Measurements from ENCODE around the gene STIM2. TPM values are rescaled to one million over a fixed set of nuclear protein-coding genes. Genes with fewer than 3 reads are reported as not detected.

STIM2 gene
- polyA plus RNA-seq, 3 donors, result 8.6 to 16.5 (median 8.8) TPM

- intact Hi-C loops (cut with micrococcal nuclease), result no loop called here
- H3K27me3 ChIP-seq (ENCODE audit: control insufficient read depth in 2 of 2, insufficient read depth in 2 of 2, low read length in 2 of 2), result no peaks in the 10 kb centered on the region
- Mint-ChIP-seq H3K4me3 (no peak overlapping the region), H3K9me3 (peaks cover 0 to 7% (median 3%) of the 10 kb centered on the region in 7 donors), H3K36me3 (peaks cover 0 to 1% of the 10 kb centered on the region in 2 donors), H3K27me3 (ENCODE audit: low read depth in 3 of 3) (peaks cover 0 to 4% (median 3%) of the 10 kb centered on the region in 3 donors), H3K4me1 (peaks cover 17% of the 10 kb centered on the region), H3K27ac (no peak overlapping the region)
- H3K4me3 ChIP-seq (replicated peaks in 1 of 3; ENCODE audit: low read depth in 2 of 3, low read length in 3 of 3), result no peak overlapping the region
- DNase-seq, result no peak
- WGBS (ENCODE audit: insufficient coverage), result no CpG with 5 or more reads among the region's 5 CpGs
- no peak overlapping the region for H3K9ac ChIP-seq (ENCODE audit: insufficient read depth, low read length, poor library complexity, severe bottlenecking)
- no peaks in the 10 kb centered on the region for H3K36me3 ChIP-seq (replicated peaks in 1 of 2; ENCODE audit: control insufficient read depth in 1 of 2, insufficient read depth in 2 of 2, low read length in 2 of 2)
- H3K27ac ChIP-seq (ENCODE audit: low read depth in 1 of 2, low read length in 2 of 2), result no peak overlapping the region
- H3K4me2 ChIP-seq (replicated peaks; ENCODE audit: extremely low read depth, low read length, poor library complexity, severe bottlenecking), result no peak overlapping the region
- no peaks in the 10 kb centered on the region for H3K79me2 ChIP-seq (ENCODE audit: insufficient read depth, low read length)
- TF ChIP-seq CTCF (IDR thresholded peaks at IDR 0.05), result no peak
- peaks cover 12 to 17% of the 10 kb centered on the region in 2 donors for H3K4me1 ChIP-seq (ENCODE audit: control insufficient read depth in 1 of 2, insufficient read depth in 2 of 2, low read length in 2 of 2)
- peaks cover 0 to 7% of the 10 kb centered on the region in 2 donors for H3K9me3 ChIP-seq (replicated peaks in 1 of 2; ENCODE audit: control insufficient read depth in 1 of 2, insufficient read depth in 1 of 2, low read length in 2 of 2)
- H2AFZ ChIP-seq (ENCODE audit: insufficient read depth, low read depth, low read length, poor library complexity, severe bottlenecking), result no peak overlapping the region
- H4K20me1 ChIP-seq (ENCODE audit: insufficient read depth, low read length), result no peaks in the 10 kb centered on the region
These were observed 21.6 kb upstream of the STIM2 start for GRCh38 chr4:26839016-26839415.

- Histone ChIP-seq H3K79me2 (ENCODE audit: insufficient read depth, low read length) (no peaks in the 10 kb centered on the region), H2AFZ (ENCODE audit: insufficient read depth, low read depth, low read length, poor library complexity, severe bottlenecking) (no peak overlapping the region), H3K27me3 (ENCODE audit: control insufficient read depth in 2 of 2, insufficient read depth in 2 of 2, low read length in 2 of 2) (no peaks in the 10 kb centered on the region), H3K4me3 (replicated peaks in 1 of 3; ENCODE audit: low read depth in 2 of 3, low read length in 3 of 3) (no peak overlapping the region), H3K4me1 (ENCODE audit: control insufficient read depth in 1 of 2, insufficient read depth in 2 of 2, low read length in 2 of 2) (peaks cover 12 to 17% of the 10 kb centered on the region in 2 donors), H3K36me3 (replicated peaks in 1 of 2; ENCODE audit: control insufficient read depth in 1 of 2, insufficient read depth in 2 of 2, low read length in 2 of 2) (no peaks in the 10 kb centered on the region), H3K9ac (ENCODE audit: insufficient read depth, low read length, poor library complexity, severe bottlenecking) (no peak overlapping the region), H3K9me3 (replicated peaks in 1 of 2; ENCODE audit: control insufficient read depth in 1 of 2, insufficient read depth in 1 of 2, low read length in 2 of 2) (peaks cover 0 to 2% of the 10 kb centered on the region in 2 donors), H3K27ac (ENCODE audit: low read depth in 1 of 2, low read length in 2 of 2) (no peak overlapping the region), H4K20me1 (ENCODE audit: insufficient read depth, low read length) (no peaks in the 10 kb centered on the region), H3K4me2 (replicated peaks; ENCODE audit: extremely low read depth, low read length, poor library complexity, severe bottlenecking) (no peak overlapping the region)
- intact Hi-C loops (cut with micrococcal nuclease), result no loop called here
- Mint-ChIP-seq H3K4me3 (no peak overlapping the region), H3K4me1 (peaks cover 17% of the 10 kb centered on the region), H3K36me3 (no peaks in the 10 kb centered on the region), H3K9me3 (peaks cover 0 to 2% (median 0%) of the 10 kb centered on the region in 7 donors), H3K27ac (no peak overlapping the region), H3K27me3 (ENCODE audit: low read depth in 3 of 3) (peaks cover 0 to 4% (median 3%) of the 10 kb centered on the region in 3 donors)
- no peak for DNase-seq
- WGBS (ENCODE audit: insufficient coverage), result 98% methylated on average over 5 of the region's 5 CpGs
- TF ChIP-seq CTCF (IDR thresholded peaks at IDR 0.05), result no peak
These were observed 21.1 kb upstream of the STIM2 start for GRCh38 chr4:26839534-26839951.
